GM21526 (cell line): ENCODE results near the gene COL28A1.

Experiments used
- ATAC-seq: cut with Tn5 transposase; IDR thresholded peaks from one replicate; pipeline ENCODE4 v1.9.1; 2021; ENCODE audit warnings: moderate library complexity; ENCODE audit not compliant: unreplicated experiment, low FRiP score

COL28A1 gene

DNA sequence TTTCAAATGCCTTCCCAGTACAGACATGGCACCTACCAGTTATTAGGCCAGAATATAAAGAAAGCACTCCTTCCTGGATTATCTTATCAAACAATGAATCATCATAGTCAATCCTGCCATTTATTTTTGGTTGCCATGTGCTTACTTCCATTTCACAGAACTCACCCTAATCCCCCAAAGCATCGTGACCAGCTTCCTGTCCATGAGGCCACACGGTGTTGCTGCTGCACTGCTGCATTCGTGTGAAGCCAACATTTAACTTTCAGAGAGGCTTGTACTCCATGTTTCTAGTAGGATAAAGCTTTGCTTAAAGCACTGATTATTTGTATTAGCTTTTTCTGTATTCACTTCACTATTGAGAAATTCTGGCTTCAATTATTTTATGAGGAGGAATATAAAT is 14.4 kb downstream of the COL28A1 start:
- ATAC-seq, result no peak

DNA sequence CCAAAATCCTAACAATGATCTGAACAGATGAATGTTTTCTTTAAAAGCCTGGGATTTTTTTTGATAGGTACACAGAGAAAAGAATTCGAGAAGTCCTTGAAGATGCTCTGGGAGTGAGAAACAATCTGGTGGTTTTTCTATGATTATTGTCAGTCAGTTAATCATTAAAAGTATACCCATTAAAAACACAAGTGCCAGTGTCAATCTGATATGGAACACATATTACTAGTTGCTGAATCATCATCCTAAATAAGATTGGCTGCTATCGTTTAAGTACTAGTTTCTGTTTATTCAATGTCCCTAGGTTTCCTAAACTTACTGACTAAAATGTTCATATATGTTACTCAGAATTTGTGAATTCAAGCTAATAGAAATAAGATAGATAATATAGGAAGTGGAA is 16.1 kb downstream of the COL28A1 start:
- ATAC-seq, result no peak

- no peak for ATAC-seq
Observed at GRCh38 chr7:7519056-7519455, 16.6 kb downstream of the COL28A1 start.

DNA sequence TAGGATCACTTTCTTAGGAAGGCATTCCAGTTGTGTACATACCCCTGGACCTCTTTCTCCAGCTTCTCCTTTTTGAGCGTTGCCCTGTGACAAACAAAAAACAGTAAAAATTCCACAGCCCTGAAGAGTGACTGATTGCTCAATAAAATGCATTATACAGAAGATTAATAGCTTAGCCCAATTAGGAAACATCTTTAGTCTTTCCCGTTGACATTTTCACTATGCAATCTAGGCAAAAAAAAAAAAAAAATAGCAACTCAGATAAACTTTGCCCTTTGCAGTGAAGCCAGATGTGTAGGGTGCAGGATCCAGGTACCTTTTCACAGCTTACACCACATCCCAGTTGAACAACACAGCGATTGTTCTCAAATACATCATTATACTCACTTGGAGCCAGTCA is 17.9 kb downstream of the COL28A1 start:
- no peak for ATAC-seq

- ATAC-seq, result no peak
Observed at GRCh38 chr7:7516662-7517061, 19.0 kb downstream of the COL28A1 start.

DNA sequence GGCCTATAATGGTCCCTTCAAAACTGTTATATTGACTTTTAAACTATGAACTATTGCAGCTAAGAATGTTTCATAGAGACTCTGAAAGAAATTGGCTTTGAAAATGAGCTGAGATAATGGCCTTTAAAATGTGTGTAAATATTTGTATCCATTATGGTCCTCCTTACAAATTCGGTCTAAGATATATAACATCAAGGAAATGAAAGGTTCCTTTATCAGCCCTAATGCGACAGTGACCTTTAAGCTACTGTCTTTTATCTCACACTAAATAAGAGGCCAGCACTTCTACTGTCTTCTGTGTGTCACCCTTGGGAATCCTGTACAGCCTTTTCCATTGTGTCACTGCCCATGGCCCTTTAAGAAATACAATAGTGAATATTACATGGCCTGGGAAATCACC is 19.5 kb downstream of the COL28A1 start:
- no peak for ATAC-seq

DNA sequence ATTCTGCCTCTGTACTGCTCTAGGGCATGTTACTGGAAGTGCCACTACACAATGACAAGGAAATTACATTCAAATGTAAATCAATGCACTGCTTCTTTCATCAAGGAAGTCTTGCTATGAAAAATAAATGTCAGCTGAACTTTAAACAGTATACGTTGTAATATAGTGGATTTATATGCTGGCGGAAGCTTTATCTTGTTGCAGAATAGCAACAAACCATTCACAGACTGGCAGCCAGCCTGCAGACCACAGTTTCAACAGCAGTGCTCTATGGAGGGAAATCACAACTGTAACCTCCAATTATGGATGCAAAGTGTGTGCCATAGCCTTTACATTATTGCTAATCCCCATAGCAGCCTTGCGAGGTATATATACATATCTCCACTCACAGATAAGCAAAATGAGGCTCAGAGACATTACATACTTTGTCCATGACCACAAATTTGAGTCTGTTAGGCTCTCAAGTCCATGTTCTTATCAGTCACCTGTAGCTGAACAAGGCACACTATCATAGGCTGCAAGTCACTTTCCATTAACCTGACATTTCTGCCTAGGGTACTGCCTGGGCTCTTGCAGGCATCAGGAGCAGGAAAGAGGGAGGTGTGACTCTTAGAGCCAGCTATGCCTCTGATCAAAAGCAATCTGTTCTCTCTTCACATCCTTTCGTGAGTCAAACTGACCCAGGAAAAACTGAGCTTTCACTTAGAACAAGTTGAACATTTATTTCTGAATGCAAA is 22.6 kb downstream of the COL28A1 start:
- ATAC-seq, result no peak

DNA sequence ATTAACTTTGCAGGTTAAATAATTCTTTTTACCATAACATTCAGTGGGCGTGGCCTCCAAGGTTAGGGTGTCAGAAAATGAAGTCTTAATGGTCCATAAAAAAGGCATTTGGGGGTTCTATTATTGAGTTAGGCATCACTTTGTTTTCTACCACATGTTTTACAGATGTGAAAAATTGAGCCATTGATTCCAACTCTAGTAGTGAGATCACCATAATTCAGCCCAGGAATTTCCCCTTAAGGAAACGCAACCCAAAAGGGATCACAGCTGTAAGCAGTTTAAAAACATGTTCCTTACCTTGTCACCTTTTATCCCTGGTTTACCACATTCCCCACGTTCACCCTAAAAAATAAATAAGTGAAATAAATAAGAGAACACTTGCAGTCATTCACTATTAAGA is 24.9 kb downstream of the COL28A1 start:
- no peak for ATAC-seq

DNA sequence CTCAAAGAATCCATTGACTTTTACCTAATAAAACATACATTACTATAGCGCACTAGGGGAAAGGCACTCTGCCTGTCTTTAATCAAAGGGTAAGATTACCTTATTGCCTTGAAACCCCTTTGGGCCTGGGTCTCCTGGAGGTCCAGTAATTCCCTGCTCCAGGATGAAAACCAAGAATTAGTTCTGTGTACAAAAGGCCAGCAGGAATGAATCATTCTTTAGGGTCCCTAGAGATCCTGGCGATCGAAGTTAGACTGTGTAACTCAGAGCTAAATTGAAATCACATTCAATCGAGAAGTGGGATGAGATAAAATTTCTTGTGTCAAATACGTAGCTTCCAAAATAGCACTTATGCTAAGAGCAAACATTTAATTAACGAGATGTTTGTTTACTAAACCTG is 29.8 kb downstream of the COL28A1 start:
- no peak for ATAC-seq

DNA sequence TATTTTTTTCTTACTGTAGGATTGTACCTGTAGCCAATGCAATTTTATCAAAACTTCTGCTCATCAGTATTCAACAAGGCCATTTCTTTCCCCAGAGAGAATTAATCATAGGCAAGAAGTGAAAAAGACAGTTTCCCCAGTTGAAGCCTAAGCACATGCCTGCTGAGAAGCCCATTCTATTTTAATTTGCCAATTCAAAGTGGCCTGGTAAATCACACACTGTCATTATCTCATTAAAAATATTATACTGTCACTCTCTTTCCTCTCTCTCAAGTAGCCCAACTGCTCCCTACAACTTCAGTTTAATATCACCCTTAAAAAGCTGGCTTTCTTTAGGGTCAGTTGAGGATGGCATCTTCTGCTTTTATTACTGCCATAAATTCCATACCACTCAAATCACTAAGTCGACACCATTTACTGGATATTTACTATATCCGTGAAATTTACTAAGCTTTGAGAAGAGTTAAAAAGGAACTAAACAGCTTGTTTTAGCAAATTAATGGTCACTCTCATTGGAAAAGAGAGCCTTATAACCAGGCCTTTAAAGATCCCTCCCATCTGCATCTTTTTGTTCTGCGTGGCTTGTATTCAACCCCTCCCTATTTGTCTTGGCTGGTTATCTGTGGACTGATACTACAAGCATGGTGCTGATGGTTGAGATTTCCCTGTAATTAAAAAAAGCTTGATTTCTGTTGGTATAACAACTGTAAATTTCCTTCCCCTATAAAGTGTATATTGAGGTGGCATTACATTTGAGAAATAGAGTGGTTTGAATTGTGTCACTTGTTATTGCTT is 30.6 kb downstream of the COL28A1 start:
- no peak for ATAC-seq

DNA sequence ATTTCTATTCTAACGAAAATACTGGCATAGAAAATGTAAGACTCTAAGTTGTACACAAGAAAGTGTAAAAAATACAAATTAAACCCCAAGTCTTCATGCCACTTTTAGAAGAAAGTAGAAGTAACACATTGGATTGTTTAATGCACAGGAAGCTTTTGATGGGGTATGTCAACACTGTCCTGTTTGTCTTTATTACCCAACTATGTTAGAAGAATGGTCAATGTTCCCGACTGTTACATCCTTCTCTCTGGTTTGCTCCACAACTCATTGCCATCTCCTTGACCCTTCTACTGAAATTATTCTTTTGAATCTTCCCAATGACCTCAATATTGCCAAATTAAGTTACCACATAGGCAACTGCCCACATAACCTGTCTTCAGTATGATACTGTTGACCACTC is 35.8 kb downstream of the COL28A1 start:
- no peak for ATAC-seq

GRCh38 chr7:7498856-7499255 is 36.8 kb downstream of the COL28A1 start:
- ATAC-seq, result no peak

- ATAC-seq, result no peak
Observed at GRCh38 chr7:7496311-7496710, 39.4 kb downstream of the COL28A1 start.

- ATAC-seq, result no peak
Observed at GRCh38 chr7:7495171-7495570, 40.5 kb downstream of the COL28A1 start.

GRCh38 chr7:7491044-7491443 is 44.6 kb downstream of the COL28A1 start:
- ATAC-seq, result no peak

GRCh38 chr7:7490003-7490402 is 45.7 kb downstream of the COL28A1 start:
- no peak for ATAC-seq

- ATAC-seq, result no peak
Observed at GRCh38 chr7:7489546-7489945, 46.1 kb downstream of the COL28A1 start.

GRCh38 chr7:7486362-7486761 is 49.3 kb downstream of the COL28A1 start:
- no peak for ATAC-seq

DNA sequence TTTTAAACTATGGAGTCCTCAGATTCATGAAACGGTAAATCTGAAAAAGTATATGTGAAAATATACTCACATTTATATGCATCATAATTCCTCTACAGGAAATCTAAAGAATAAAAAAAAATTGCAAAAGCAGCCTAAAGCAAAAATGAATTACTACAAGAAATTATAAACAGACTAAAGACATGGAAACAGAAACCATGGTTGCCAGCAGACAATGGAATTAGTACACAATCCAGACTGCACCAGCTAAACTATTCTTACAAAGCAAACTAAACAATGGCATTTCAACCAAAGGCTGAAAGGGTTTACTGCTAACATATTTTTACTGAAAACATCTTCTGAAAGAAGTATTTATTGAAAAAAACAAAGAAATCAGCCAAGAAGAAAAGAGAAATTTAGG is 51.6 kb downstream of the COL28A1 start:
- no peak for ATAC-seq

DNA sequence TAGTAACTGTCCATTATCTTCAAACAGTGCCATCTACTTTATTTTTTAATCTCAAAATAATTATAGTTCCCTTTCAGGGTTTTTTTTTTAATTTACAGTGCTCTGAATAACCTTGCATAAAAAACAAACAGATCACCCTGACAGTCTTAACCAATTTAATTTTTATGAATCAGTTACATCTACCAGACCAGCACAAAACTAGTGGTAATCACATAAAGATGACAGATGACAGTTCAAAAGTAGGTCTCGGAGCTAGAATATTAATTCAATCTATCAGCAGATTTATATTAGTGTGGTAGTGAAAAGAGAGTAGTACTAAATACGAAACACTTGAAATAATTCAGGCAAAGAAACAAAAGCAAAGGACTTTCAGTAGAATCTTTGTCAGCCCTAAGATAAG is 53.9 kb downstream of the COL28A1 start:
- ATAC-seq, result no peak

DNA sequence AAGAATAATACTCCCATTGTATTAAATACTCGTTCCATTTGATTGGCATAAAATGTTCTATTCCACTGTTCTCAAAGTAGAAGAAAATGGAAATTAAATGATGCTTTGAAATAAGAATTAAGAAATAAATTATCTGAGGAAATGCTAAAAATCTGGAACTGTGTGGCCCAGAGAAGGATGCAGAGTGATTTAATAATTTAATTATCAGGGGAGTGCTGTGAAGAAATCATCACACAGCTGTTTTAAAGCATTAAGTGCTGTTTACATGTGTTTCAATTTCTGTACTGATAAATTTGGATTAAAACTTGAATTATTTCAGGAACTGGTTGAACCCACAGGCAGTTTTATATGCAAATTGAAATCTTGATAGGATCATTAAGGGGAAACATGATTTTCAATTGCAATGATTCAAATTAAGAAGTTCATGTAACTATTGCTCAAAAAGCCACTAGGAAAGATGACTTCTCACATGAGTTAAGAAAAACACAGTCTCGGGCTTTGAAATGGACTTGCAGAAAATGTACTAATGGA is 56.3 kb downstream of the COL28A1 start:
- ATAC-seq, result no peak

DNA sequence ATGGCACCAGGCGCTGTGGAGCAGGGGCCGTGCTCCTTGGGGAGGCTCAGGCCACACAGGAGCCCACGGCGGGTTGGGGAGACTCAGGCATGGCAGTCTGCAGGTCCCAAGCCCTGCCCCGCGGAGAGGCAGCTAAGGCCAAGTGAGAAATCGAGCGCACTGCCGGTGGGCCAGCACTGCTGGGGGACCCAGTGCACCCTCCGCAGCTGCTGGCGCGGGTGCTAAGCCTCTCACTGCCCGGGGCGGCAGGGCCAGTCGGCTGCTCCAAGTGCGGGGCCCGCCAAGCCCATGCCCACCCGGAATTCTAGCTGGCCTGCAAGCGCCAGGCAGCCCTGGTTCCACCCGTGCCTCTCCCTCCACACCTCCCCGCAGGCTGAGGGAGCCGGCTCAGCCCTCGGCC is 57.1 kb downstream of the COL28A1 start:
- no peak for ATAC-seq
